AG09309 (cell line): Measurements from ENCODE around the gene PARP14.
A peak's percentile ranks its signal among the peaks of the same experiment; 100 is the strongest.
"Not testable (repeated sequence)": the region's sequence is repeated elsewhere in the genome, so short reads cannot be mapped to it uniquely, and the experiment has no call there.

Source experiments
- DNase-seq: peaks from one replicate; pipeline ENCODE4 v3.0.0-alpha.2; 2010; ENCODE audit warnings: low read depth
- H3K4me3 ChIP-seq: 2 replicates; pipeline ENCODE4 v1.5.1; 2011; ENCODE audit warnings: mild to moderate bottlenecking, low read depth, low read length, moderate library complexity; ENCODE audit not compliant: control insufficient read depth
- TF ChIP-seq, protein P1 (sequence below): IDR thresholded peaks from 2 replicates; pipeline ENCODE4 v1.5.1; 2011; ENCODE audit warnings: mild to moderate bottlenecking, low read depth, low read length, inconsistent platforms; ENCODE audit not compliant: insufficient read depth, control insufficient read depth; ENCODE audit errors: missing control alignments

The PARP14 gene

GRCh38 chr3:122742234-122742633 is 61.6 kb downstream of the PARP14 start:
- no peak overlapping the region for H3K4me3 ChIP-seq
- DNase-seq = no peak
- TF ChIP-seq, protein P1, sequence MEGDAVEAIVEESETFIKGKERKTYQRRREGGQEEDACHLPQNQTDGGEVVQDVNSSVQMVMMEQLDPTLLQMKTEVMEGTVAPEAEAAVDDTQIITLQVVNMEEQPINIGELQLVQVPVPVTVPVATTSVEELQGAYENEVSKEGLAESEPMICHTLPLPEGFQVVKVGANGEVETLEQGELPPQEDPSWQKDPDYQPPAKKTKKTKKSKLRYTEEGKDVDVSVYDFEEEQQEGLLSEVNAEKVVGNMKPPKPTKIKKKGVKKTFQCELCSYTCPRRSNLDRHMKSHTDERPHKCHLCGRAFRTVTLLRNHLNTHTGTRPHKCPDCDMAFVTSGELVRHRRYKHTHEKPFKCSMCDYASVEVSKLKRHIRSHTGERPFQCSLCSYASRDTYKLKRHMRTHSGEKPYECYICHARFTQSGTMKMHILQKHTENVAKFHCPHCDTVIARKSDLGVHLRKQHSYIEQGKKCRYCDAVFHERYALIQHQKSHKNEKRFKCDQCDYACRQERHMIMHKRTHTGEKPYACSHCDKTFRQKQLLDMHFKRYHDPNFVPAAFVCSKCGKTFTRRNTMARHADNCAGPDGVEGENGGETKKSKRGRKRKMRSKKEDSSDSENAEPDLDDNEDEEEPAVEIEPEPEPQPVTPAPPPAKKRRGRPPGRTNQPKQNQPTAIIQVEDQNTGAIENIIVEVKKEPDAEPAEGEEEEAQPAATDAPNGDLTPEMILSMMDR = no peak

DNA sequence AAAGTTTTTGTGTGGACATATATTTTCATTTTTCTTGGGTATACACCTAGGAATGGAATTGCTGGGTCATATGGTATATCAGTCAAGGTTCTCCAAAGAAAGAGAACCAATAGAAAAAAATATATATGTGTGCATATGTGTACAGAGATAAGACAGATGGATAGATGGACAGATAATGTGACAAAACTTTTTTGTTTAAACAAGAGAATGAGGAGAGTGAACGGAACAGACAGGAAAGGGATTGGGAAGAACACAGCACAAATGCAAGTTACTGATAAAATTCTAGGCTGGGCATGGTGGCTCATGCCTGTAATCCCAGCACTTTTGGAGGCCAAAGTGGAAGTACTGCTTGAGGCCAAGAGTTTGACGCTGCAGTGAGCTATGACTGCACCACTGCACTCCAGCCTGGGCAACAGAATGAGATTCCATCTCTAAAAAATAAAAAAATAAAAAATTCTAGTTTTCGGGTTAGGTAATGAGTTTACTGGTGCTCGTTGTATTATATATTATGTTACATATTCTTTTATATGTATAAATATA is 63.0 kb downstream of the PARP14 start:
- TF ChIP-seq, protein P1 = no peak
- no peak overlapping the region for H3K4me3 ChIP-seq

DNA sequence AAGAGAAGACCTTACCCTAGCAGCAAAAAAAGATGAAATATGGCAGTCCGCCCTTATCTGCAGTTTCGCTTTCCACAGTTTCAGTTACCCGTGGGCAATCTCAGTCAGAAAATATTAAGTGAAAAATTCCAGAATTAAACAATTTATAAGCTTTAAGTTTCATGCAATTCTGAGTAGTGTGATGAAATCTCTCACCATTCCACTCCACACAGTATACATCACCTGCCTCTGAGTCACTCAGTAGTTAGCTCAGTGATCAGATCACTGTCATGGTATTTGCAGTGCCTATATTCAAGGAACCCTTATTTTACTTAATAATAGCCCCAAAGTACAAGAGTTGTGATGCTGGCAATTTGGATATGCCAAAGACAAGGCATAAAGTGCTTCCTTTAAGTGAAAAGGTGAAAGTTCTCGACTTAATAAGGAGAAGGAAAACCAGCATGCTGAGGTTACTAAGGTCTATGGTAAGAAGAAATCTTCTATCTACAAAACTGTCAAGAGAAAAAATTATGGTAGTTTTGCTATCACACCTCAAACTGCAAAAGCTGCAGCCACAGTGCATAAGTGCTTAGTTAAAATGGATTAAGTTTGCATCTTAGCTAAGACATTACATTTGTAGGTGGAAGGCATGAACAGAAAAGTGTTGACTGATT is 64.9 kb downstream of the PARP14 start:
- TF ChIP-seq, protein P1 = no peak
- peak; percentile 18 for DNase-seq
- H3K4me3 ChIP-seq = no peak overlapping the region

More for the DNA sequence above, 63.0 kb downstream of the PARP14 start:
- no peak for DNase-seq

- DNase-seq, H3K4me3 ChIP-seq: not testable (repeated sequence)
Measured at GRCh38 chr3:122747295-122747694, 66.7 kb downstream of the PARP14 start.

GRCh38 chr3:122748347-122748746 is 67.7 kb downstream of the PARP14 start:
- TF ChIP-seq, protein P1 = no peak
- H3K4me3 ChIP-seq = no peak overlapping the region
- no peak for DNase-seq

- peak; percentile 13 for DNase-seq
- H3K4me3 ChIP-seq = no peak overlapping the region
- TF ChIP-seq, protein P1 = peak; percentile 82
Measured at GRCh38 chr3:122754929-122755328, 74.3 kb downstream of the PARP14 start.

- no peak overlapping the region for H3K4me3 ChIP-seq
- TF ChIP-seq, protein P1 = no peak
- DNase-seq = no peak
Measured at GRCh38 chr3:122755491-122755890, 74.9 kb downstream of the PARP14 start.
